Activated naive CD4-positive, alpha-beta T cell treated with anti-CD3 and anti-CD28 coated beads, Interleukin-2, amount 50 U/mL, for 72 hours (primary cell): ENCODE results near the gene GIGYF2. TPM values are rescaled to one million over a fixed set of nuclear protein-coding genes. Genes with fewer than 3 reads are reported as not detected.
"Not testable (repeated sequence)": the region's sequence is repeated elsewhere in the genome, so short reads cannot be mapped to it uniquely, and the experiment has no call there.

Experiments used
- ATAC-seq, 2 donors: fragments of 150-1000 bp; cut with Tn5 transposase; 2 replicates each; pipeline ENCODE4 v1.10.0; 2021; ENCODE audit warnings: mild to moderate bottlenecking in 2 of 2, moderate library complexity in 2 of 2
- DNase-seq, 2 donors: peaks; one replicate each; pipeline ENCODE4 v3.0.0; 2021 to 2022; ENCODE audit warnings: low spot score in 2 of 2
- H3K27ac Mint-ChIP-seq, 2 donors: one replicate each; pipeline ENCODE4 v1.8.0; 2022; ENCODE audit warnings: mild to moderate bottlenecking in 2 of 2, mixed read lengths in 2 of 2
- H3K36me3 Mint-ChIP-seq, 2 donors: one replicate each; pipeline ENCODE4 v1.8.0; 2022; ENCODE audit warnings: mixed read lengths in 2 of 2
- H3K9me3 Mint-ChIP-seq, 2 donors: one replicate each; pipeline ENCODE4 v1.8.0; 2022; ENCODE audit warnings: mixed read lengths in 2 of 2
- total RNA-seq, 2 donors: library from RNA; stranded (reverse); gene quantifications; one replicate each; pipeline ENCODE4 v1.2.3, GENCODE V29; 2022

Gene GIGYF2
- total RNA-seq, 2 donors from 2014 or later, result 63.4 to 64.7 TPM

DNA sequence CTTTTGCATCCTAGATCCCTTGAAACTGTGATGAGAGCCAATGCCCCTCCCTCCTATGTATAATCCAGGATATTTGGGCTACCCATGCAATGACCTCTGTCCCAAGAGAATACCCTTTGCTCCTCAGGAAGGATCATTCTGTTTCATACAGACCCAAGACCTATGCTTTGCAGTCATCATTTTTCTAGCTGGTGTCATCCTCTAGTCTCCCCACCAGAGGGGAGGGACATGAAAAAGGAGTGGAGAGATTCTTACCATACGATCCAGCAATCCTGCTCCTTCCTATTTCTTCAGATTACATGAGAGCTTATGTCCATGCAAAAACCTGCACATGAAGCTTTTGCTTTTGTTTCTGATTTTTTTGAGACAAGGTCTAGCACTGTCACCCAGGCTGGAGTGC, 13.8 kb upstream of the GIGYF2 start:
- DNase-seq (no peak), ATAC-seq (no peak)
- H3K9me3 Mint-ChIP-seq, result no peaks in the 10 kb centered on the region
- no peaks in the 10 kb centered on the region for H3K36me3 Mint-ChIP-seq
- H3K27ac Mint-ChIP-seq, result no peak overlapping the region

DNA sequence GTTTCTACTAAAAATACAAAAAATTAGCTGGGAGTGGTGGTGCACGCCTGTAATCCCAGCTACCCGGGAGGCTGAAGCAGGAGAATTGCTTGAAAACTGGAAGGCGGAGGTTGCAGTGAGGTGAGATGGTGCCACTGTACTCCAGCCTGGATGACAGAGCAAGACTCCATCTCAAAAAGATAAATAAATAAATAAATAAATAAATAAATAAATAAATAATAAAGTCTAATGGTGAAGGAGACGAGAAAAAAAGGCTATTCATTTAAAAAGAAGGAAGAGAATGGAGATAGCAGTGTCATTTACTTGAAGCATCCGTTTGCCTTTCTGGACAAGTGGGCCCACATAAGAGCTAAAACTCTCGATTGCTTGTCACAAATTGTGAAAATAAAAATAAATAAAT, 11.7 kb upstream of the GIGYF2 start:
- not testable (repeated sequence) for DNase-seq, H3K36me3 Mint-ChIP-seq, H3K9me3 Mint-ChIP-seq, ATAC-seq, H3K27ac Mint-ChIP-seq

DNA sequence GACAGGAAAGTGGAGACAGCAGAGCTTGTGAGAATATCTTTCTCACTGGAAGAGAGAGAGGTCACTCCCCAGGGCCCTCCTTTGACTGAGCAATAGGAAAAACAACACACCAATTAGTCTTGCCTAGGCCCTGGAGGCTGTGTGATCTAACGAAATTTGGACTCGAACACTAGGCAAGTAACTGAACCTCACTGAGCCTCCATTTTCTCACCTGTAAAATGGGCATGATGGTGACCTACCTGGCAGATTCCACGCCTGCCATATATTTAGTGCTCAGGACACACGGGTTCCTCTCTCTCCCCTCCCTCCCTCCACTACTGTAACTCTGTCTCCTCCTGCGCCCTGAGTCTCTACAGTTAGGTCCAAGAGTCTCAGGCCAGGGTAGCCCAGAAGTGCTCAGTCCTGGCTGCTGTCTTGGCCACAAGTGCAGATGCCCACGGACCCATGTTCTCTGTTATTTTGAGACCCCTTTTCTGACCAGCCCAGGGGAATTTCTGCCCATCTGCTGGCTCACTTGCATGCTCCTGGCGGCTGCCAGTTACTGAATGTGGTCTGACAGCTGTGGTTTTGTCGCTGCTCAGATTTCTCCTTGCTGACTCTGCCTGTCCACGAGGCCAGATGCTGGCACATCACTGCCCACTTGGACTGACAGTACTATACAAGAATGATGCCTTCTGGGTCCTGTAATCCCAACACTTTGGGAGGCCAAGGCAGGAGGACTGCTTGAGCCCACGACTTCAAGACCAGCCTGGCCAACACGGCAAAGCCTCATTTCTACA, 9.6 kb upstream of the GIGYF2 start:
- ATAC-seq (no peak), DNase-seq (no peak)
- Mint-ChIP-seq H3K27ac (no peak overlapping the region), H3K36me3 (no peaks in the 10 kb centered on the region), H3K9me3 (peaks cover 0 to 3% of the 10 kb centered on the region in 2 donors)

DNA sequence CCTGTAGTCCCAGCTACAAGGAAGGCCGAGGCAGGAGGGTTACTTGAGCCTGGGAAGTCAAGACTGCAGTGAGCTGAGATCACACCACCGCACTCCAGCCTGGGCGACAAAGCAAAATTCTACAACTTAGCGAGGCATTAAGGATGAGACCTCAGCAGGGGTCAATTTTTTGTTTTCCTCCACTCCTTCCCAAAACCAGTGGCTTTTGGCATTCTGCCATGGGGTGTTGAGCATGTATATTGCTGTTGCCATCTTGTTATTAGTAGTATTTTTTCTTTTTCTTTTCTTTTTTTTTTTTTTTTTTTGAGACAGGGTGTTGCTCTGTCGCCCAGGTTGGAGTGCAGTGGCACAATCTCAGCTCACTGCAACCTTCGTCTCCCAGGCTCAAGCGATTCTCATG, 8.9 kb upstream of the GIGYF2 start:
- ATAC-seq (no peak), DNase-seq (no peak)
- Mint-ChIP-seq H3K9me3 (peaks cover 0 to 3% of the 10 kb centered on the region in 2 donors), H3K27ac (no peak overlapping the region), H3K36me3 (no peaks in the 10 kb centered on the region)

DNA sequence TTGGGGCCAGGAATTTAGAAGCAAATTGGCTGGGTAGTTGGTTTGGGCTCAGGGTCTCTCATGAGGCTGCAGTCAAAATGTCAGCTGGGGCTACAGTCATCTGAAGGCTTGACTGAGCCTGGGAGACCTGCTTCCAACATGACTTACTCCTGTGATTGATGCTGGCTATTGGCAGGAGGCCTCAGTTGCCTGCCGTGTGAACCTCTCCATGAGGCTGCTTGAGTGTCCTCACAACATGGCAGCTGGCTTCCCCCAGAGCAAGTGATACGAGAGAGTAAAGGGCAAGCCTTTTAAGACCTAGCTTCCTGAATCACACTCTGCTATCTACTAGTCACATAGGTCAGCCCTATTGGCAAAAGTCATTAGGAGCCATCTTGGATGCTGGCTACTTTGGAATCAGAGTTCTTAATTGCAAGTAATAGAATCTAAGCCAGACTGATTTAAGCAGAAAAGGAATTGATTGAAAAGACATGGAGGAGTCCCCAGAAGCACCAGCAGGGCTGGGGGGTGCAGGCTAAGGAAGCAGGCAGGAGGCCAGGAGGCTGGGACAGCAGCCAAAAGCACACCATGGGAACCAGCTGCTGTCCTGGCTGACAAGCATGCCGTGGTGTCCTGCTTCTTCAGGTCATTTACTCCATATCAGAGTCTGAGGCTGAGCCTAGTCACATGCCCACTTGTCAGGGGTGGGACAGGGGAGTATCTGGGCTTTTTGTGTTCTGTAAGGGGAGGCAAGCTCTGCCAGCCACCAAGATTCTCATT, 7.8 kb upstream of the GIGYF2 start:
- ATAC-seq (no peak), DNase-seq (no peak)
- peaks cover 0 to 4% of the 10 kb centered on the region in 2 donors for H3K9me3 Mint-ChIP-seq
- no peaks in the 10 kb centered on the region for H3K36me3 Mint-ChIP-seq
- H3K27ac Mint-ChIP-seq, result no peak overlapping the region

DNA sequence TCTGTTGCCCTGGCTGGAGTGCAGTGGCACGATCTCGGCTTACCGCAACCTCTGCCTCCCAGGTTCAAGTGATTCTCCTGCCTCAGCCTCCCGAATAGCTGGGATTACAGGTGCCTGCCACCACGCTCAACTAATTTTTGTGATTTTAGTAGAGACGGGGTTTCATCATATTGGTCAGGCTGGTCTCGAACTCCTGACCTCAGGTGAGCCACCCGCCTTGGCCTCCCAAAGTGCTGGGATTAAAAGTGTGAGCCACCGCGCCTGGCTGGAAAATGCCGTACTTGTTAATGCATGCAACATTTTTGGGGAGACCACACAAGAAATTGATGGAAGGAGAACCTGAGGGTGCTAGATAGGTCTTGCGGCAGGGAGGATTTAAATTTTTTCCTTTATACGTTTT, 6.0 kb upstream of the GIGYF2 start:
- not testable (repeated sequence) for H3K27ac Mint-ChIP-seq, ATAC-seq, H3K36me3 Mint-ChIP-seq, DNase-seq
- H3K9me3 Mint-ChIP-seq, result peaks cover 0 to 14% of the 10 kb centered on the region in 2 donors

DNA sequence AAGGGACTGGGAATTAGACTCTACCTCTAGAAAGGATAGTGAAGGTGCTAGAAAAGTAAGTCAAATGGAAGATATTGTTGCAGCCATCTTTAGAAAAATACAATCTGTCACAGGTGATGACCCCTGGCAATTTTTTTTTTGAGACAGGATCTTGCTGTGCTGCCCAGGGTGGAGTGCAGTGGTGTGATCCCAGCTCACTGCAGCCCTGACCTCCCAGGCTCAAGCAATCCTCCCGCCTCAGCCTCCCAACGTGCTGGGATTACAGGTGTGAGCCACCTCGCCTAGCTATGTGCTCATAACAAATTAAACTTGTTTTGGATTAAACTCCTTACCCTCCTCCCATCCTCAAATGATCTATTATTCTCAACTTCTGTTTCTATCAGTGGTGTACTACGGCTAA, 3.8 kb upstream of the GIGYF2 start:
- ATAC-seq (no peak), DNase-seq (no peak)
- H3K9me3 Mint-ChIP-seq, result peaks cover 0 to 14% of the 10 kb centered on the region in 2 donors
- H3K27ac Mint-ChIP-seq, result no peak overlapping the region
- peaks cover 8 to 11% of the 10 kb centered on the region in 2 donors for H3K36me3 Mint-ChIP-seq

DNA sequence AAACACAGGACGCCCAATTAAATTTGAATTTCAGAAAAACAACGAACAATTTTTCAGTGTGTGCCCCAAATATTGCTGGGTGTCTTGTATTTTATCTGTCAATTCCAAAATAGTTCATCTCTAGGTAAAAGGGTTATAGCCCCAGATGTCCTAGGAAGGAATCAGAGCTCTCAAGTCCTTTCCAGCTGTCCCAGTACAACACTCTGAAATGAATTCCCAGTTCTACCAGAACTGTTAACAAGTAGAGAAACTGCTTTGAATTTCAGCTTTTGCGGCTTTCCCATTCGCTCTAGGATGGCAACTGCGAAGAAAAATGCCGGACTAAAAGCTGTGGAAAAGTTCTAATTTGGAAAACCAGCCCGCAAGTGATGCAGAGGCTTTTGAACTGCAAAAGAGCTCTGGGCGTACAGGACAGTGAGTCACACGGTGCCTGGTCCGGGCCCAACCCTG, 497 bp upstream of the GIGYF2 start:
- Mint-ChIP-seq H3K27ac (peak overlapping the region in 1 of 2 donors; percentile 95), H3K36me3 (peaks cover 28 to 31% of the 10 kb centered on the region in 2 donors)
- ATAC-seq, result no peak

DNA sequence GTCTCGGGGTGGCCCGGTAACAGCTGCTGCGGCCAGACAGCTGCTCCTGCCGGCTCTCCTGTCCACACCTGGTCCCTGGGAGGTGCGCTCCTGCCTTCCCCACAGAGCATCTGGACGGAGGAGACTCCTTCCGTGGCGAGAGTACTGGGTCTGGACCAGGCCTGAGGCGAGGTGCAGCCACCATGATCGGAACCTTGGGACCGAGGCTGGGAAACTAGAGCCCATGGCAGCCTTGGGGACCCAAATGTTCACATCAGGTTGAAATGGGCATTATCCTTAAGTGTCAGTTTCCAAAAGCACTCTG, 628 bp downstream of the GIGYF2 start:
- Mint-ChIP-seq H3K9me3 (peaks cover 0 to 11% of the 10 kb centered on the region in 2 donors), H3K36me3 (peaks cover 28 to 35% of the 10 kb centered on the region in 2 donors), H3K27ac (peak overlapping the region; percentile 95 to 98)
- no peak for DNase-seq
- ATAC-seq, result peak; percentile 19 to 26

More for the DNA sequence above, 497 bp upstream of the GIGYF2 start:
- DNase-seq, result no peak
- peaks cover 0 to 11% of the 10 kb centered on the region in 2 donors for H3K9me3 Mint-ChIP-seq

DNA sequence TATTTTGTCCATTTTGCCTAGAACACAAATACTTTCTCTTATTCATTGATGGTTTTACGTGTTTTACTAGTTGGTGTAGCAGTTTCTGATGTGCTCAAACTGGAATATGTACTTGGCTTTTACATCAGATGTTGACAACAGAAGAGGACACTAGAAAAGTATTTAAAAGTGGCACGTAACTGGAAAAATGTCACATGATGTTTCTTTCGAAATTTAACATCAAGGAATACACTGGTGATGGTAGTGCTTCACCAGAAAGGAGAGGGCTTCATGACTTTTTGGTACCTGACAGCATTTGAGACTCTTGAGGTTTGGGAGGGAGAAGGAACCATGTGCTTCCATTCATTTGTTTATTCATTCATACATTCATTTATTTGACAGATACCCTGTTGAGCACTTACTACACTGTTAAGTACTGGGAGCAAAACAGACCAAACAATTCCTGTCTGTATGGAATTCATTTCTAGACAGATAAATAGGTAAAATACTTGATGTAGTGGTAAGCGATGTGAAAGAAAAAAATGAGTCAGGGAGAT, 1.5 kb downstream of the GIGYF2 start:
- peaks cover 0 to 11% of the 10 kb centered on the region in 2 donors for H3K9me3 Mint-ChIP-seq
- peaks cover 28 to 39% of the 10 kb centered on the region in 2 donors for H3K36me3 Mint-ChIP-seq
- H3K27ac Mint-ChIP-seq, result peak overlapping the region; percentile 4 to 95
- ATAC-seq (no peak), DNase-seq (no peak)

DNA sequence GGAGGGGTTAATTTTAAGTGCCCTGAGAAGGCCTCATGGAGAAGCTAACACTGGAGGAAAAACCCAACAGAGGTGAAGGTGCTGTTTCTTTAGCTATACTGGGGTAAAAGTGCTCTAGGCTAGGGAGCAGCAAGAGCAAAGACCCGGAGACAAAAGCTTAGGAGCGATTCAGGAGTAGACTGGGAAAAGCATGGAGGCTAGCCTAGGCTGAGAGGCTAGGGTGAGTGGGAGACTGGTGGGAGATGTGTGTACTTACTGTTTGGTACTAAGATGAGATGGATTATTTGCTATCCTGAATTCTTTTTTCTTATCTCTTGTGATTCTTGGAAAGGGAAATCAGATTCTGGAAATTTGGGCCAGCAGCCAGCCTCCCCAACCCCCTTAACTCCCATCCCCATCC, 2.0 kb downstream of the GIGYF2 start:
- Mint-ChIP-seq H3K36me3 (peaks cover 32 to 44% of the 10 kb centered on the region in 2 donors), H3K9me3 (peaks cover 0 to 11% of the 10 kb centered on the region in 2 donors), H3K27ac (peak overlapping the region in 1 of 2 donors; percentile 95)
- DNase-seq (no peak), ATAC-seq (no peak)

DNA sequence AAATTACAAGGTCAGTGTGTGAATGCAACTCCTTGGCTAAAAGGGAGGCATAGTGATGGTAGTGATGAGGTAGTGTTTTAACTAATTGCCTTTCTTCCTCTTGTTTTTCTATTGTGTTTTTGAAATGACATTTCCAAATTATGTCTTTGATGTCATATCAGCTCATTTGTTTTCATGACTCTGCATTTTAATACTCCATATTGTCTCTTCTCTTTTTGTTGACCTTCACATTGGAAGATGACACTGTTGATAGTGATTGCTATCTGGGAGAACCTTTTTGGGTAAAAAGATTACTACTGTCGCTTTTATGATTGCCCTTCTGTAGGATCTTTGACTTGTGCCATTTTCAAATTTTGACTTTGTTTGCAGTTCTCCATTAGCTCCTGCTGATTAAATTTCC, 3.0 kb downstream of the GIGYF2 start:
- peaks cover 37 to 51% of the 10 kb centered on the region in 2 donors for H3K36me3 Mint-ChIP-seq
- DNase-seq (no peak), ATAC-seq (no peak)
- H3K27ac Mint-ChIP-seq, result no peak overlapping the region
- H3K9me3 Mint-ChIP-seq, result peaks cover 0 to 5% of the 10 kb centered on the region in 2 donors

DNA sequence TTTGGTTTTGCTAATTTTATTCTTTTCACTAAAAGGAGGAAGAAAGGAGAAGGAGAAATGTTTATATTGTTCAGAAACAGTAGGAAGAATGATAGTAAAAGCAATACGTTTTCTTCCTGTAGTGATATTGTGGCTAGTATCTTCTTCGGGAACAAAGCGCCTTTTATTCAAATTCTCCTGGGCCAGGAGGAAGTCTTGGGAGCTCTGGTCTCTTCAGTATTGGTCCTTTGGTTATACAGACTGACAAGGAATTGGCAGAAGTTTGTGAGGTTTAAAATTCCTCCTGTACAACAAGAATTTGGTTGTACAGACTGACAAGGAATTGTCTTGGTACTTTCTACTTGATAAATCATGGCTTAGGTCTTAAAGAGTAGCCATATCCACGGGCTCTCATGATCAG, 9.9 kb downstream of the GIGYF2 start:
- no peak for DNase-seq
- Mint-ChIP-seq H3K27ac (no peak overlapping the region), H3K9me3 (no peaks in the 10 kb centered on the region), H3K36me3 (peaks cover 9 to 32% of the 10 kb centered on the region in 2 donors)
- no peak for ATAC-seq

DNA sequence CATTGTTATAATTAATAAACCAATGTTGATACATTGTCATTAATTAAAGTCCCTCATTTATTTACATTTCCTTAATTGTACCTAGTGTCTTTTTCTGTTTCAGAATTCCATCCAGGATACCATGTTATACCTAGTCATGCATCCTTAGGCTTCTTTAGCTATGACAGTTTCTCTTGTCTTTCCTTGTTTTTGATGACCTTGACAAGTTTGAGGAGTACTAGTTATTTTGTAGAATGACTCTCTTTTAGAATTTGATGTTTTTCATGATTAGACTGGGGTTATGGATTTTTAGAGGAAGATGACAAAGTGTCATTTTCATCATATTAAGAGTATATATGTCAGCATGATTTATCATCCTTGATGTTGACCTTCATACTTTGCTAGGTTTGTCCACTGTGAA, 16.4 kb downstream of the GIGYF2 start:
- no peaks in the 10 kb centered on the region for H3K9me3 Mint-ChIP-seq

DNA sequence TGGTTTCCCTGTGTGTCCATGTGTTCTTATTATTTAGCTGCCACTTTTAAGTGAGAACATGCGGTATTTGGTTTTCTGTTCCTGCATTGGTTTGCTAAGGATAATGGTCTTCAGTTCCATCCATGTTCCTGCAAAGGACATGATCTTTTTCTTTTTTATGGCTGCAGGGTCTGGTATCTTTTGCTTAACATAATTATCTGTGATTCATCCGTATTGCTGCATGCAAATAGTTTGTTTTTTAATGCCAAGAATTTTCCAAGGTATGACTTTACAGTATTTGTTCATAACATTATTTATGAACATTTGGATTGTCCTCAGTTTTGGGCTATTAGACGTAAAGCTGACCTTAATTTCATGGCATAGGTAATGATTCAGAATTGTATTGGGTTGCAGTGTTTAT, 17.8 kb downstream of the GIGYF2 start:
- DNase-seq, result no peak
- Mint-ChIP-seq H3K27ac (no peak overlapping the region), H3K36me3 (peaks cover 14 to 43% of the 10 kb centered on the region in 2 donors), H3K9me3 (no peaks in the 10 kb centered on the region)
- no peak for ATAC-seq

More for the DNA sequence above, 16.4 kb downstream of the GIGYF2 start:
- ATAC-seq, result no peak
- peaks cover 2 to 29% of the 10 kb centered on the region in 2 donors for H3K36me3 Mint-ChIP-seq
- H3K27ac Mint-ChIP-seq, result no peak overlapping the region
- DNase-seq, result no peak

DNA sequence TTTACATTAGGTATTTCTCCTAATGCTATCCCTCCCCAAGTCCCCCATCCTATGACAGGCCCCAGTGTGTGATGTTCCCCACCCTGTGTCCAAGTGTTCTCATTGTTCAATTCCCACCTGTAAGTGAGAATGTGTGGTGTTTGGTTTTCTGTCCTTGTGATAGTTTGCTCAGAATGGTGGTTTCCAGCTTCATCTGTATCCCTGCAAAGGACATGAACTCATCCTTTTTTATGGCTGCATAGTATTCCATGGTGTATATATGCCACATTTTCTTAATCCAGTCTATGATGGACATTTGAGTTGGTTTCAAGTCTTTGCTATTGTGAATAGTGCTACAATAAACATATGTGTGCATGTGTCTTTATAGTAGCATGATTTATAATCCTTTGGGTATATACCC, 22.9 kb downstream of the GIGYF2 start:
- peaks cover 17 to 41% of the 10 kb centered on the region in 2 donors for H3K36me3 Mint-ChIP-seq
- not testable (repeated sequence) for H3K9me3 Mint-ChIP-seq, H3K27ac Mint-ChIP-seq, DNase-seq, ATAC-seq

DNA sequence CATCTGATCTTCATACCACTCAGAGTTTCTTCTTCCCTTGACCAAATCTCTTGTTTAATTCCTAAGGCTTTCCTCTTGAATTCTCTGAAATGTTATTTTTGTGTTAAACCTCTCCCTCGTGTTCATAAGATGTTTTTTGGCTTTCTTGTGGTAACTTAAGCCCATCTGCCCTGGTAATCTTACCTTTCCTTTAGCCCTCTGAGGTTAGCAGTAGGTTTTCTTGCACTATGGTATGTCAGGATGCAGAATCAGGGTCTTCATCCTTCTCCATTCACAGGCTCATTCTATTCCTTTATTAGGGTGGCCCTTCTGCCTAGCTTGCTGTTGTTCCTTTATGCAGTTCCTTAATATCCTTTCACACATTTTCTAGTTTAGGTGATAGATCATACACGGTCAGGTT, 24.1 kb downstream of the GIGYF2 start:
- peak overlapping the region in 1 of 2 donors; percentile 55 for H3K27ac Mint-ChIP-seq
- H3K36me3 Mint-ChIP-seq, result peaks cover 22 to 36% of the 10 kb centered on the region in 2 donors
- H3K9me3 Mint-ChIP-seq, result no peaks in the 10 kb centered on the region
- ATAC-seq (no peak), DNase-seq (no peak)
